ENCODE results near the gene CGB7. TPM values are rescaled to one million over a fixed set of nuclear protein-coding genes. Genes with fewer than 3 reads are reported as not detected.
A peak's percentile ranks its signal among the peaks of the same experiment; 100 is the strongest.

CGB7 gene
- total and polyA plus RNA-seq, 2 of the 13 experiments (the other 11 are each of a cell fraction or from before 2014, with no cell fraction given): 0.07 TPM; not detected in 1

DNA sequence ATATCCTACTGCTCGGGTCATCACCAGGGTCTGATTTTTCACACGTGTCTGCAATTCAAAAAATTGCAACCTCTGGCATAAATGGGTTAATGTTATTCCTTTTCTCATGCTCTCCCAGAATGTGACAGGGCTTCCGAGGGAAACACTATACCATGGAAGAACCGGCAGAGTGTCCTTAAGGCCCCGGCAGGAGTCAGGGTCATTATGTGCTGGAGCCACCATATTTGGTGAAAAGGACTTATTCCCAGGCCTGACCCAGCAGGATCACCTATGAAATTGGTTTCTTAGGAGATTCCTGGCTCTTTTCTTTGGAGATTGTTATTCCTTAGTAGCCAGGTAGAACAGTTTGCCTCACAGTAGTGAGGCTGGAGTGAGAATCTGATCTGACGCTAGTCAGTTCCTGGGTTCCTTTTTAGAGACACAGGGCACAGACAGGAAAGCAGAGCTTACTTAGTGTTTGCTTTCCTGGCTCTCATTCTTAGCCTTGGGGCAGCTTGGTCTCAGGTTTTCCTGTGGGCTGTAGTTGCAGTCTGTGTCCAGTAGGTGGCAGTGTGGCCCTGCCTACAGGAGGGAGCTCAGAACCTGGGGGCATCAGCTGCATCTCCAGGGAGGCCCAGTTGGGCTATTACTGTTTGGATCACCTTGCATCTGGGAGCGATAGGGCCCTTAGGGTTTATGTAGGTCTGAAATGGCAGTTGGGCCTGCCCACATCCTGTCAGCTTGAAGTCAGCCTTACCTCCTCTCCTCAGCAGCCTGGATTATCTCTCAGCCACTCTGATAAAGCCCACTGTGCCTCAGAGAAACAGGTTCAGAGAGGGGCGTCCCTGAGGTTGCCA, 40.1 kb upstream of the CGB7 start (continued):
- TF ChIP-seq NFE2 (CRISPR knock-in tag; IDR thresholded peaks at IDR 0.05): no peak
- no peak for TF ChIP-seq ATF7 (IDR thresholded peaks at IDR 0.05)
- no peak for TF ChIP-seq ATF7 (CRISPR knock-in tag; IDR thresholded peaks at IDR 0.05)
- TF ChIP-seq AGO2 (optimal IDR thresholded peaks at IDR 0.05; ENCODE audit: low read depth, low read length): no peak
- TF ChIP-seq ZNF556 (CRISPR knock-in tag; IDR thresholded peaks at IDR 0.05; ENCODE audit: borderline replicate concordance): no peak
- TF ChIP-seq, protein P1, sequence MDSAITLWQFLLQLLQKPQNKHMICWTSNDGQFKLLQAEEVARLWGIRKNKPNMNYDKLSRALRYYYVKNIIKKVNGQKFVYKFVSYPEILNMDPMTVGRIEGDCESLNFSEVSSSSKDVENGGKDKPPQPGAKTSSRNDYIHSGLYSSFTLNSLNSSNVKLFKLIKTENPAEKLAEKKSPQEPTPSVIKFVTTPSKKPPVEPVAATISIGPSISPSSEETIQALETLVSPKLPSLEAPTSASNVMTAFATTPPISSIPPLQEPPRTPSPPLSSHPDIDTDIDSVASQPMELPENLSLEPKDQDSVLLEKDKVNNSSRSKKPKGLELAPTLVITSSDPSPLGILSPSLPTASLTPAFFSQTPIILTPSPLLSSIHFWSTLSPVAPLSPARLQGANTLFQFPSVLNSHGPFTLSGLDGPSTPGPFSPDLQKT (CRISPR knock-in tag; IDR thresholded peaks at IDR 0.05; ENCODE audit: borderline replicate concordance): no peak
- TF ChIP-seq, protein P2, sequence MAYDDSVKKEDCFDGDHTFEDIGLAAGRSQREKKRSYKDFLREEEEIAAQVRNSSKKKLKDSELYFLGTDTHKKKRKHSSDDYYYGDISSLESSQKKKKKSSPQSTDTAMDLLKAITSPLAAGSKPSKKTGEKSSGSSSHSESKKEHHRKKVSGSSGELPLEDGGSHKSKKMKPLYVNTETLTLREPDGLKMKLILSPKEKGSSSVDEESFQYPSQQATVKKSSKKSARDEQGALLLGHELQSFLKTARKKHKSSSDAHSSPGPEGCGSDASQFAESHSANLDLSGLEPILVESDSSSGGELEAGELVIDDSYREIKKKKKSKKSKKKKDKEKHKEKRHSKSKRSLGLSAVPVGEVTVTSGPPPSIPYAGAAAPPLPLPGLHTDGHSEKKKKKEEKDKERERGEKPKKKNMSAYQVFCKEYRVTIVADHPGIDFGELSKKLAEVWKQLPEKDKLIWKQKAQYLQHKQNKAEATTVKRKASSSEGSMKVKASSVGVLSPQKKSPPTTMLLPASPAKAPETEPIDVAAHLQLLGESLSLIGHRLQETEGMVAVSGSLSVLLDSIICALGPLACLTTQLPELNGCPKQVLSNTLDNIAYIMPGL (CRISPR knock-in tag; IDR thresholded peaks at IDR 0.05; ENCODE audit: borderline replicate concordance in 1 of 2, low read depth in 1 of 2): 0 out of 4 replicates have a peak, but pooled peaks of 1 of the 2 experiments have one; percentile 32
- TF ChIP-seq CBFB (CRISPR knock-in tag; IDR thresholded peaks at IDR 0.05): no peak
- TF ChIP-seq ETV5 (CRISPR knock-in tag; IDR thresholded peaks at IDR 0.05; ENCODE audit: borderline replicate concordance): no peak
- TF ChIP-seq, protein P3, sequence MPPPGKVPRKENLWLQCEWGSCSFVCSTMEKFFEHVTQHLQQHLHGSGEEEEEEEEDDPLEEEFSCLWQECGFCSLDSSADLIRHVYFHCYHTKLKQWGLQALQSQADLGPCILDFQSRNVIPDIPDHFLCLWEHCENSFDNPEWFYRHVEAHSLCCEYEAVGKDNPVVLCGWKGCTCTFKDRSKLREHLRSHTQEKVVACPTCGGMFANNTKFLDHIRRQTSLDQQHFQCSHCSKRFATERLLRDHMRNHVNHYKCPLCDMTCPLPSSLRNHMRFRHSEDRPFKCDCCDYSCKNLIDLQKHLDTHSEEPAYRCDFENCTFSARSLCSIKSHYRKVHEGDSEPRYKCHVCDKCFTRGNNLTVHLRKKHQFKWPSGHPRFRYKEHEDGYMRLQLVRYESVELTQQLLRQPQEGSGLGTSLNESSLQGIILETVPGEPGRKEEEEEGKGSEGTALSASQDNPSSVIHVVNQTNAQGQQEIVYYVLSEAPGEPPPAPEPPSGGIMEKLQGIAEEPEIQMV (CRISPR knock-in tag; IDR thresholded peaks at IDR 0.05; ENCODE audit: low read depth): no peak
- TF ChIP-seq, protein P4, sequence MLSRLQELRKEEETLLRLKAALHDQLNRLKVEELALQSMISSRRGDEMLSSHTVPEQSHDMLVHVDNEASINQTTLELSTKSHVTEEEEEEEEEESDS (CRISPR knock-in tag; IDR thresholded peaks at IDR 0.05; ENCODE audit: borderline replicate concordance): no peak
- TF ChIP-seq ZNF101 (CRISPR knock-in tag; IDR thresholded peaks at IDR 0.05; ENCODE audit: borderline replicate concordance, low read depth): no peak
- TF ChIP-seq RXRB (CRISPR knock-in tag; IDR thresholded peaks at IDR 0.05; ENCODE audit: borderline replicate concordance): no peak
- no peak for TF ChIP-seq ZNF775 (CRISPR knock-in tag; IDR thresholded peaks at IDR 0.05; ENCODE audit: borderline replicate concordance)
- TF ChIP-seq ZNF589 (CRISPR knock-in tag; conservative IDR thresholded peaks at IDR 0.05): no peak
- 0 out of 2 replicates have a peak, but pooled peaks have one; percentile 29 for TF ChIP-seq MED1 (CRISPR knock-in tag; IDR thresholded peaks at IDR 0.05)
- TF ChIP-seq CREM (IDR thresholded peaks at IDR 0.05): no peak
- TF ChIP-seq CREM (CRISPR knock-in tag; IDR thresholded peaks at IDR 0.05): no peak
- no peak for TF ChIP-seq HNRNPK (IDR thresholded peaks at IDR 0.05; ENCODE audit: low read depth, low read length, poor library complexity, severe bottlenecking)
- no peak for TF ChIP-seq ZNF776 (CRISPR knock-in tag; IDR thresholded peaks at IDR 0.05)
- TF ChIP-seq ZNF282 (IDR thresholded peaks at IDR 0.05; ENCODE audit: partially characterized antibody): no peak
- TF ChIP-seq, protein P5, sequence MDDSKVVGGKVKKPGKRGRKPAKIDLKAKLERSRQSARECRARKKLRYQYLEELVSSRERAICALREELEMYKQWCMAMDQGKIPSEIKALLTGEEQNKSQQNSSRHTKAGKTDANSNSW (CRISPR knock-in tag; IDR thresholded peaks at IDR 0.05; ENCODE audit: borderline replicate concordance): no peak
